ENCODE measurements around the gene TMEM158.

Gene TMEM158

GRCh38 chr3:45191924-45192417, 34.1 kb downstream of the TMEM158 start:
- Histone ChIP-seq H3K27me3 (ENCODE audit: control insufficient read depth, insufficient read depth, low read length) (no peaks in the 10 kb centered on the region), H3K4me3 (ENCODE audit: low read length) (no peak overlapping the region), H3K27ac (ENCODE audit: low read length) (no peak overlapping the region), H3K9ac (ENCODE audit: low read length) (no peak overlapping the region), H3K9me3 (ENCODE audit: control insufficient read depth, low read depth, low read length) (no peaks in the 10 kb centered on the region), H3K36me3 (ENCODE audit: control insufficient read depth, low read depth, low read length) (no peaks in the 10 kb centered on the region), H3K4me1 (ENCODE audit: control insufficient read depth, low read depth, low read length) (no peaks in the 10 kb centered on the region)

DNA sequence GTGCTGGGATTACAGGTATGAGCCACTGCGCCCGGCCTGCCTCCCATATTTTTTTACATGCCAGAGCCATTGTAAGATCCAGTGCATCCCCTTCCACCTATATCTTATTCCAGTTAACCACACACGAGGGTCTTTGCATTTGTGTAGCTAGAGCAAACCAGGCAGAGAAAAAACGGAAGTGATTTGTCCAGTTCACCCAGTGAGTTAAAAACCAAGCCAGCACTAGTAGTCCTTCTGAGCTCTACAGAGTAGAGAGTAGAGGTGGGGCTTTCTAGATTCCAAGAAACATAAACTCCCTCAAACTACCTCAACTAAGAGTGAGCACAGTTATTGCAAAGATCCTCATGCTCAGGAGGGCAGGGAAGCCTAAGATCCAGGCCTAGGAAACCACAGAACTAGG, 34.7 kb downstream of the TMEM158 start:
- Histone ChIP-seq H3K27me3 (ENCODE audit: control insufficient read depth, insufficient read depth, low read length) (no peaks in the 10 kb centered on the region), H3K36me3 (ENCODE audit: control insufficient read depth, low read depth, low read length) (no peaks in the 10 kb centered on the region), H3K27ac (ENCODE audit: low read length) (no peak overlapping the region), H3K4me1 (ENCODE audit: control insufficient read depth, low read depth, low read length) (no peaks in the 10 kb centered on the region), H3K9ac (ENCODE audit: low read length) (no peak overlapping the region), H3K4me3 (ENCODE audit: low read length) (no peak overlapping the region), H3K9me3 (ENCODE audit: control insufficient read depth, low read depth, low read length) (no peaks in the 10 kb centered on the region)

DNA sequence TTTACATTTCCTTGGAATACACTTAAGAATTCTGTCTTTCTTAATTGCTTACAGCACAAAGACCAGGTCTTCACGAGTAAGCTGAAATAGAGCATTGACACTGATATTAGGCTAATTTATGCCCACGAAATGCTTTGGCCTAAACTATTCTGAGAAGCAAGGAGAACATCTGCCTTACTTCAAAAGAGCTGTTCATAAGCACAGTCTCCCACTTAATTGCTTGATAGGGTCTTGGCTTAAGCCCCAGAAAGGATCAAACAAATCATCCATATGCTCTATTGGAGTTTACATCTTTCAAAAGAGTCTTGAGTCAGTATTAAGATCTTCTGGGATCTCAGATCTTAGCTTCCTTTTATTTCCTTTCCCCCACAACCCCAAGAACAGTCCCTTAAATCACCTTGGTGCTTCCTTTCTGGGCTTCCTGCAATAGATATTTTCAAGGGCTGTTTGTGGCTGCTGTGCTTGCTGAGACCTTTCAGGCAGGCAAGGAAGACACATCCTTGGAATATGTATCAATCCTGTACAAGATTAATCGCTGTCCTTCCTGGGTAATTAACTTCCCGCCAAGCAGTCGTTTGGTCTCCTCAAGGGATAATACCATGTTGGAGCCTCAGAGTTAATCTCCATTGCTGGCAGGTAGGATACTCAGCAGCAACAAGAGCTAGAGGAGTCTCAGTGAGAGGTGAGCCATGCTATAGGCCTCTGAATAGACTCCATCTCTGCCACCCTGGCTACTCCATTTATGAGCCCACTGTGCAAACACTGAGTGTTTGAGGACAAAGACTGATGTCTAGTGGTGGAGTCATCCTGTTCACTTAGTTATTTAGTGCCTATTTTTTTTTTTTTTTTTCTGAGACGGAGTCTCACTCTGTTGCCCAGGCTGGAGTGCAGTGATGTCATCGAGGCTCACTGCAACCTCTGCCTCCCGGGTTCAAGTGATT, 37.1 kb downstream of the TMEM158 start:
- no peak overlapping the region for H3K27ac ChIP-seq (ENCODE audit: low read length)
- no peak overlapping the region for H3K4me3 ChIP-seq (ENCODE audit: low read length)
- no peaks in the 10 kb centered on the region for H3K36me3 ChIP-seq (ENCODE audit: control insufficient read depth, low read depth, low read length)
- no peaks in the 10 kb centered on the region for H3K9me3 ChIP-seq (ENCODE audit: control insufficient read depth, low read depth, low read length)
- H3K9ac ChIP-seq (ENCODE audit: low read length): no peak overlapping the region
- H3K4me1 ChIP-seq (ENCODE audit: control insufficient read depth, low read depth, low read length): no peaks in the 10 kb centered on the region
- H3K27me3 ChIP-seq (ENCODE audit: control insufficient read depth, insufficient read depth, low read length): no peaks in the 10 kb centered on the region

DNA sequence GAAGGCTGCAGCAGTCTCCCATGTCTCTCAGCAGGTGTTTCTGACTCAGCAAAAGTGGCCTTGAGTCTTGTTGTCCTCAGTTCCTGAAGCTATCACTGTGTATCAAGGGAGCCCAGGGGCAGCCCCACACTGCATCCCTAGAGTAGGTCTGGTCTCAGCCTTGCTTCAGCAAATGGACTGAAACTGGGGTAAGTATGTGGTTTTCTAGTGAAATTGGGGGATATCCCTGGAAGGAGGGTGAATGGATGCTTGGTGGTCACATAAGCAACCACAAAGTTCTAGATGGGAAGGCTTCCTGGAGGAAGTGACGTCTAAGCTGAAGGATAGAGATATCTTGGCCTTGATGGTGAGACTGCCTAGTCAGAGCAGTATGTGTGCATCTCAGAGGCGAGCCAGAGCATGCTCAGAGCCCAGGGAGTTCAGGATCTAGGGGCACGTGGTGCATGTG, 38.4 kb downstream of the TMEM158 start:
- Histone ChIP-seq H3K4me1 (ENCODE audit: control insufficient read depth, low read depth, low read length) (peaks cover 10% of the 10 kb centered on the region), H3K27me3 (ENCODE audit: control insufficient read depth, insufficient read depth, low read length) (no peaks in the 10 kb centered on the region), H3K36me3 (ENCODE audit: control insufficient read depth, low read depth, low read length) (no peaks in the 10 kb centered on the region), H3K27ac (ENCODE audit: low read length) (no peak overlapping the region), H3K9me3 (ENCODE audit: control insufficient read depth, low read depth, low read length) (no peaks in the 10 kb centered on the region), H3K4me3 (ENCODE audit: low read length) (no peak overlapping the region), H3K9ac (ENCODE audit: low read length) (no peak overlapping the region)

GRCh38 chr3:45186871-45187270, 39.2 kb downstream of the TMEM158 start:
- Histone ChIP-seq H3K9me3 (ENCODE audit: control insufficient read depth, low read depth, low read length) (no peaks in the 10 kb centered on the region), H3K4me3 (ENCODE audit: low read length) (no peak overlapping the region), H3K27ac (ENCODE audit: low read length) (no peak overlapping the region), H3K4me1 (ENCODE audit: control insufficient read depth, low read depth, low read length) (peaks cover 10% of the 10 kb centered on the region), H3K27me3 (ENCODE audit: control insufficient read depth, insufficient read depth, low read length) (no peaks in the 10 kb centered on the region), H3K36me3 (ENCODE audit: control insufficient read depth, low read depth, low read length) (no peaks in the 10 kb centered on the region), H3K9ac (ENCODE audit: low read length) (no peak overlapping the region)

DNA sequence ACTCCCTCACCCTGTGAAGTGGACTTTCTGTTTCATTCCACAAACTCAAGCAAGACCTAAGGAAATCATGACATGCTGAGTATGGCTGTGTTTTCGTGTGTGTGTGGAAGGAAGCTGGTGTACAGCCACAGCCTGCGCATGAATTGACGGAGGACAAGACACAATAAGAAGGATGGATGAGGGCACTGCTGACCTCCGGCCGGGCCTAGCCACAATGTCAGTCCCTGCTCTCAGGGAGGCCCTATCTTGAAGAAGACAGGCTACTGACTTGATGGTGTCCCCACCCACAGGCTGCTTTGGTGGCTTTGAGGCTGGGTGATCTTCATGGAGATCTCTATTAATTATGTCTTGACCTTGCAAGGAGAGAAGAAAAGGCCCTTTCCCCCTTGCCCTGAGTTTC, 40.6 kb downstream of the TMEM158 start:
- Histone ChIP-seq H3K9ac (ENCODE audit: low read length) (no peak overlapping the region), H3K9me3 (ENCODE audit: control insufficient read depth, low read depth, low read length) (no peaks in the 10 kb centered on the region), H3K4me1 (ENCODE audit: control insufficient read depth, low read depth, low read length) (peaks cover 10% of the 10 kb centered on the region), H3K27ac (ENCODE audit: low read length) (no peak overlapping the region), H3K27me3 (ENCODE audit: control insufficient read depth, insufficient read depth, low read length) (no peaks in the 10 kb centered on the region), H3K36me3 (ENCODE audit: control insufficient read depth, low read depth, low read length) (no peaks in the 10 kb centered on the region), H3K4me3 (ENCODE audit: low read length) (no peak overlapping the region)

GRCh38 chr3:45185052-45185451, 41.0 kb downstream of the TMEM158 start:
- Histone ChIP-seq H3K9ac (ENCODE audit: low read length) (no peak overlapping the region), H3K4me3 (ENCODE audit: low read length) (no peak overlapping the region)

DNA sequence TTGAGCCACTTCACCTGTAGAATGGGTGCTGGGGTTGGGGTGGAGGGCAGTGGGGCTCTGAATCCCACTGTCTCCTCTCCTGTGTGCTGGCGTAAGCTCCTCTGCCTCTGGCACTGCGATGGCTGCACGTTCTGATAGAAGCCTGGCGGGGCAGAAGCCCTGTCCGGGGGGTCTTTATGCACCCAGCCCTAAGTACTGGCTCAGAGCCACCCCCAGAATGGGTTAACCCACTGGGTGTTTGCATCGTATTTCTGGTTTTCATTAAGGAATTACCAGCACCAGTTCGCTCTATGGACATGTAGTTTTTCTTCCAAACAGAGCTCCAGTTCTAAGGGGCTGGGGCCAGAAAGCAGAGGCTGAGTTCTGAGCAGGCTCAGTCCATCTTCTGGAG, 42.2 kb downstream of the TMEM158 start:
- H3K27ac ChIP-seq (ENCODE audit: low read length): no peak overlapping the region
- H3K27me3 ChIP-seq (ENCODE audit: control insufficient read depth, insufficient read depth, low read length): no peaks in the 10 kb centered on the region
- H3K9ac ChIP-seq (ENCODE audit: low read length): no peak overlapping the region

More at GRCh38 chr3:45185052-45185451, 41.0 kb downstream of the TMEM158 start:
- no peaks in the 10 kb centered on the region for H3K27me3 ChIP-seq (ENCODE audit: control insufficient read depth, insufficient read depth, low read length)
- no peaks in the 10 kb centered on the region for H3K36me3 ChIP-seq (ENCODE audit: control insufficient read depth, low read depth, low read length)
- peaks cover 10% of the 10 kb centered on the region for H3K4me1 ChIP-seq (ENCODE audit: control insufficient read depth, low read depth, low read length)
- H3K9me3 ChIP-seq (ENCODE audit: control insufficient read depth, low read depth, low read length): no peaks in the 10 kb centered on the region
- H3K27ac ChIP-seq (ENCODE audit: low read length): no peak overlapping the region

DNA sequence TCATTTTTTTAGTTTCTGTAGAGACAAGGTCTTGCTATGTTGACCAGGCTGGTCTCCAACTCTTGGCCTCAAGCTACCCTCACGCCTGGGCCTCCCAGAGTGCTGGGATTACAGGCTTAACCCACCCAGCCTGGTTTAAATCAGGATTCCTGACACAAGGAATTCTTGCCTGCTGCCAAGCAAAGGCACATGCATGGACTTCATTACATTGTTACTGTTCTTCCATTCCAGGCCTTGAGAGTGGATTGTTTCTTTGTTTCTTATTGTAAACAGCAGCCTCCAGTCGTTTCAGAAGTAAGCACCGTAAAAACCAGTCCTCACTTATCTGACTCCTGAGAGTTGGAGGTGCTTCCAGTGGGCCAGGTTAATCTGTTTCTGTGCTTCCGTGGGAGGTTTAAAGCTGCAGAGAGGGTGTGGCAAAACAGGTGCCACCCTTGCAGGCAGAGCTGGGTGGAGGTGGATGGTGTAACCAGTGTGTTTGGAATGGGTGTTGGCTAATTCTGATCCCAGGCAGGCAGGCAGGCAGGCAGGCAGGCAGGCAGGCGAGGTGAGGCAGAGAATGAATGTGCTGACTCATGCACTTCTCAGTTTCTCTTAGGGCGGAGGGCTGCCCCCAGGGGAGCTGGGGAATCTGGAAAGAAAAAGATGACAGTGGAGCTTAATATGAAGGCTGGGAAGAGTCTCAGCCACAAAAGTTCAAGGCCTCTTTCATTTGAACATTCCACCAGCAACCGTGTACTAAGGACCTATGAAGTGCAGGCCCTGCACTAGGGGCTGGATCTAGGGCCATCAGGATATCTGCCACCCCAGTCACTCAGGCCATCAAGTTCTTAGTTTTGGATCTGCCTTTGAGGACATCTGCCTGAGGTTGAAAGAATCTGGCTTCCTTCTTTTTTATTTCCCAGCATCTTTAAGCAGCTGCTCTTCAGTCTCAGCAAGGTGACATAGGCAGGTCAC, 42.9 kb downstream of the TMEM158 start:
- H3K27ac ChIP-seq (ENCODE audit: low read length): no peak overlapping the region
- H3K9ac ChIP-seq (ENCODE audit: low read length): no peak overlapping the region
- no peaks in the 10 kb centered on the region for H3K36me3 ChIP-seq (ENCODE audit: control insufficient read depth, low read depth, low read length)
- peaks cover 10% of the 10 kb centered on the region for H3K4me1 ChIP-seq (ENCODE audit: control insufficient read depth, low read depth, low read length)
- no peaks in the 10 kb centered on the region for H3K9me3 ChIP-seq (ENCODE audit: control insufficient read depth, low read depth, low read length)
- no peak overlapping the region for H3K4me3 ChIP-seq (ENCODE audit: low read length)
- H3K27me3 ChIP-seq (ENCODE audit: control insufficient read depth, insufficient read depth, low read length): no peaks in the 10 kb centered on the region

More for the DNA sequence above, 42.2 kb downstream of the TMEM158 start:
- Histone ChIP-seq H3K9me3 (ENCODE audit: control insufficient read depth, low read depth, low read length) (no peaks in the 10 kb centered on the region), H3K36me3 (ENCODE audit: control insufficient read depth, low read depth, low read length) (no peaks in the 10 kb centered on the region), H3K4me3 (ENCODE audit: low read length) (no peak overlapping the region), H3K4me1 (ENCODE audit: control insufficient read depth, low read depth, low read length) (peaks cover 10% of the 10 kb centered on the region)

- H3K4me3 ChIP-seq (ENCODE audit: low read length): no peak overlapping the region
- H3K27ac ChIP-seq (ENCODE audit: low read length): no peak overlapping the region
- no peaks in the 10 kb centered on the region for H3K27me3 ChIP-seq (ENCODE audit: control insufficient read depth, insufficient read depth, low read length)
- no peak overlapping the region for H3K9ac ChIP-seq (ENCODE audit: low read length)
- no peaks in the 10 kb centered on the region for H3K36me3 ChIP-seq (ENCODE audit: control insufficient read depth, low read depth, low read length)
- H3K9me3 ChIP-seq (ENCODE audit: control insufficient read depth, low read depth, low read length): no peaks in the 10 kb centered on the region
- peaks cover 10% of the 10 kb centered on the region for H3K4me1 ChIP-seq (ENCODE audit: control insufficient read depth, low read depth, low read length)
Observed at GRCh38 chr3:45181496-45181895, 44.6 kb downstream of the TMEM158 start.

GRCh38 chr3:45180899-45181298, 45.2 kb downstream of the TMEM158 start:
- peaks cover 10% of the 10 kb centered on the region for H3K4me1 ChIP-seq (ENCODE audit: control insufficient read depth, low read depth, low read length)
- H3K4me3 ChIP-seq (ENCODE audit: low read length): no peak overlapping the region
- H3K9ac ChIP-seq (ENCODE audit: low read length): no peak overlapping the region
- no peaks in the 10 kb centered on the region for H3K9me3 ChIP-seq (ENCODE audit: control insufficient read depth, low read depth, low read length)
- no peaks in the 10 kb centered on the region for H3K27me3 ChIP-seq (ENCODE audit: control insufficient read depth, insufficient read depth, low read length)
- H3K36me3 ChIP-seq (ENCODE audit: control insufficient read depth, low read depth, low read length): no peaks in the 10 kb centered on the region
- H3K27ac ChIP-seq (ENCODE audit: low read length): no peak overlapping the region

Data from iPS-18a (cell line).